NCI-H2196 treated with DMSO at 0.1 percent for 48 hours (cell line): ENCODE data around the gene PATE1.

Source experiments
- DNase-seq: peaks from one replicate; lab custom pipeline; 2025; ENCODE audit not compliant: unreplicated experiment; lab: John Stamatoyannopoulos, UW

The PATE1 gene

DNA sequence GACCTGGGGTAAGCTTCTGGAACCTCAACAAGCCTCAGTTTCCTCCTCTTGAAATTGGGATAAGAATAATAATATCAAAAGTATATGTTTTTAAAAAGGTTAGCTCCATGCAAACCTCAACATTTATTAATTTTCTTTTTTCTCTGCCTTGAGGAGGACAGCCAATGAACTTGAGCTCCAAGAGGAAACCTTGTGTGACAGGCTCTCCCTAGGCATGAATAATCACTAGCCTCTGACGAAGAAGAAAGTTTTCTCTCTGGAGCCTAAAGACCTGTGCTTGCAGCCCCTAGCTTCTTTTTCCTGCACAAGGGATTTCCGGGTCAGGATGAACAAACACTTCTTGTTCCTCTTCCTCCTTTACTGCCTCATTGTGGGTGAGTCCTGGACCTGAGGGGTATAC is 41.7 kb downstream of the PATE1 start, which contains the start of gene PATE3:
Gene PATE3, plus strand, starts transcription at position 301 of the 400 bp plus-strand sequence. Its CDS starts 25 bp downstream, at position 326.
- DNase-seq, result no peak

DNA sequence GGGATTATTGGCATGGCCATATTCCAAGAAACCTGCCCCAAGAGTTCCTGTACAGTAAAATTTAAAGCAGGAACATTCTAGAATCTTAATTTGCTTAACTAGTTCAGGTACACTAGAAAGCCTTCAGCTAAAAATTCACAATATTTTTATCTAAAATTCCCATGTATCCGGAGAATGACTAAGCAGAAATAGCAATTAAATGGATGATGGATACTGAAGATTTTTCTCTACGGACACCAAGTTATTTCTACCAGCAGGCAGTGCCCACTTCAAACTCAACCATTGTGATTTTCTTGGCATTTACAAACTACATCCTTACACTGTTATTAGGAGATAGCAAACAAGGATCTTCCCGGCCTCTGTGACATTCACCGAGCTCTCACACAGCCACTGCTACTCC is 44.7 kb downstream of the PATE1 start:
- no peak for DNase-seq

DNA sequence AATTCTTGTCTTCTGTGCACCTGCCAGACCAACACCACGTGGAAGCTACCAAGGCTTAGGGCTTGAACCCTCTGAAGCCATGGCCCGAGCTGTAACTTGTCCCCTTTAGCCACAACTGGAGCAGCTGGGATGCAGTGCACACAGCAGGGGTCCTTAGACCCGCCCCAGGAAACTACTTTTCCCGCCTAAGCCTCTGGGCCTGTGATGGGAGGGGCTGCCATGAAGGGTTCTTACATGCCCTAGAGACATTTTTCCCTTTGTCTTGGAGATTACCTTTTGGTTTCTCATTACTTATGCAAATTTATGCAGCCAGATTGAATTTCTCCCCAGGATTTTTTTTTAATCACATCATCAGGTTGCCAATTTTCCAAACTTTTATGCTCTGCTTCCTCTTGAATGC is 51.6 kb downstream of the PATE1 start:
- DNase-seq, result no peak
